Left ventricle myocardium superior (tissue), 1 donor: ENCODE measurements around the gene RNF150. TPM values are rescaled to one million over a fixed set of nuclear protein-coding genes. Genes with fewer than 3 reads are reported as not detected.

Source experiments
- ATAC-seq: fragments of 200-7000 bp; cut with Tn5 transposase; one replicate; pipeline ENCODE4 v1.9.1; 2020; ENCODE audit warnings: mild to moderate bottlenecking, moderate library complexity
- DNase-seq: peaks from one replicate; pipeline ENCODE4 v3.0.0-alpha.2; 2020
- intact Hi-C: fragments of 100-400 bp; cut with micrococcal nuclease; formaldehyde crosslinking; loops from one replicate; pipeline ENCODE4 v1.11.0; 2022
- total RNA-seq: library from RNA; stranded (reverse); fragmentation: NEBNext Ultra II Directional; extraction: Animal tissue kit (Norgen Biotek cat#: 25700); gene quantifications from one replicate; pipeline ENCODE4 v1.2.1, GENCODE V29; 2021
- donor health status: DM: no; HTN: yes; CAD: no; lungs with severe emphysema.

RNF150 gene
- total RNA-seq, 1 donor from 2014 or later: 57.1 TPM

GRCh38 chr4:141009129-141009528 is 124.1 kb downstream of the RNF150 start:
- DNase-seq (no peak), ATAC-seq (no peak)
- intact Hi-C loops: loop anchor here (10.0 kb wide), 1 partner anchor 116 kb away; no protein-coding TSS in a partner anchor

- intact Hi-C loops: loop anchor here (10.0 kb wide), 1 partner anchor 118 kb away; no protein-coding TSS in a partner anchor
- ATAC-seq (no peak), DNase-seq (no peak)
Observed at GRCh38 chr4:141006242-141006802, 126.9 kb downstream of the RNF150 start.

GRCh38 chr4:141004823-141005222 is 128.4 kb downstream of the RNF150 start:
- ATAC-seq: no peak
- DNase-seq: no peak
- intact Hi-C loops: loop anchor here (10.0 kb wide), 1 partner anchor 120 kb away; no protein-coding TSS in a partner anchor

- intact Hi-C loops: loop anchor here (10.0 kb wide), 1 partner anchor 122 kb away; no protein-coding TSS in a partner anchor
- DNase-seq (no peak), ATAC-seq (peak; percentile 15)
Observed at GRCh38 chr4:141003193-141003592, 130.1 kb downstream of the RNF150 start.

GRCh38 chr4:141002323-141002805 is 130.9 kb downstream of the RNF150 start:
- peak; percentile 92 for ATAC-seq
- intact Hi-C loops: loop anchor here (10.0 kb wide), 1 partner anchor 122 kb away; no protein-coding TSS in a partner anchor
- DNase-seq: no peak

GRCh38 chr4:140996766-140997165 is 136.5 kb downstream of the RNF150 start:
- no peak for DNase-seq
- intact Hi-C loops: no loop called here
- no peak for ATAC-seq

- intact Hi-C loops: no loop called here
- ATAC-seq (peak; percentile 90), DNase-seq (peak; percentile 55)
Observed at GRCh38 chr4:140995058-140995457, 138.2 kb downstream of the RNF150 start.

GRCh38 chr4:140994015-140994414 is 139.3 kb downstream of the RNF150 start:
- intact Hi-C loops: no loop called here
- no peak for DNase-seq
- peak; percentile 6 for ATAC-seq

GRCh38 chr4:140993370-140993769 is 139.9 kb downstream of the RNF150 start:
- intact Hi-C loops: no loop called here
- ATAC-seq (no peak), DNase-seq (no peak)

- no peak for DNase-seq
- peak; percentile 89 for ATAC-seq
- intact Hi-C loops: no loop called here
Observed at GRCh38 chr4:140989944-140990343, 143.3 kb downstream of the RNF150 start.

GRCh38 chr4:140986045-140986444 is 147.2 kb downstream of the RNF150 start:
- intact Hi-C loops: no loop called here
- no peak for DNase-seq
- ATAC-seq: no peak

- intact Hi-C loops: no loop called here
- peak; percentile 82 for ATAC-seq
- DNase-seq: no peak
Observed at GRCh38 chr4:140982613-140983340, 150.5 kb downstream of the RNF150 start.

GRCh38 chr4:140980426-140981200 is 152.7 kb downstream of the RNF150 start:
- intact Hi-C loops: no loop called here
- ATAC-seq (no peak), DNase-seq (no peak)

- ATAC-seq: no peak
- DNase-seq: no peak
- intact Hi-C loops: no loop called here
Observed at GRCh38 chr4:140976768-140977167, 156.5 kb downstream of the RNF150 start.

GRCh38 chr4:140971077-140971792 is 162.0 kb downstream of the RNF150 start:
- intact Hi-C loops: no loop called here
- peak; percentile 86 for ATAC-seq

GRCh38 chr4:140969296-140969695 is 164.0 kb downstream of the RNF150 start:
- DNase-seq (no peak), ATAC-seq (no peak)
- intact Hi-C loops: no loop called here

More at GRCh38 chr4:140971077-140971792, 162.0 kb downstream of the RNF150 start:
- peak; percentile 24 for DNase-seq

- intact Hi-C loops: no loop called here
- ATAC-seq (no peak), DNase-seq (no peak)
Observed at GRCh38 chr4:140968371-140968770, 164.9 kb downstream of the RNF150 start.

GRCh38 chr4:140963883-140964282 is 169.4 kb downstream of the RNF150 start:
- intact Hi-C loops: no loop called here
- no peak for ATAC-seq
- no peak for DNase-seq

- DNase-seq (no peak), ATAC-seq (peak; percentile 50)
- intact Hi-C loops: no loop called here
Observed at GRCh38 chr4:140955641-140956040, 177.6 kb downstream of the RNF150 start.
